ENCODE results near the gene RUNX1. TPM values are rescaled to one million over a fixed set of nuclear protein-coding genes. Genes with fewer than 3 reads are reported as not detected.

RUNX1 gene
- total RNA-seq, 1 experiment from 2014 or later, result 86.2 TPM

GRCh38 chr21:34850166-34850690 lies 198.9 kb downstream of the RUNX1 start:
- Mint-ChIP-seq H3K36me3 (ENCODE audit: insufficient read depth, unreplicated experiment) (peaks cover 52% of the 10 kb centered on the region), H3K27ac (ENCODE audit: low read depth, unreplicated experiment) (no peak overlapping the region), H3K27me3 (ENCODE audit: insufficient read depth, unreplicated experiment) (no peaks in the 10 kb centered on the region), H3K4me3 (ENCODE audit: unreplicated experiment) (no peak overlapping the region), H3K9me3 (ENCODE audit: unreplicated experiment) (no peaks in the 10 kb centered on the region), H3K4me1 (ENCODE audit: insufficient read depth, unreplicated experiment) (peaks cover 23% of the 10 kb centered on the region)
- no TSS peak for BruUV-seq (replicated peaks)
- intact Hi-C loops (cut with micrococcal nuclease), result no loop called here
- DNase-seq (ENCODE audit: unreplicated experiment), result no peak
- CTCF ChIA-PET, result interaction anchor here (0.7 to 1.5 kb wide), 2 partner anchors 13 to 35 kb away, joined by 3 read pairs; no protein-coding TSS in a partner anchor
- TF ChIP-seq CTCF (IDR thresholded peaks at IDR 0.05; ENCODE audit: unreplicated experiment), result no peak
- POLR2A ChIA-PET, result interaction anchor here (7.4 to 8.9 kb wide), 3 partner anchors 15 to 42 kb away, joined by 146 to 304 read pairs (median 274); no protein-coding TSS in a partner anchor

GRCh38 chr21:34846601-34847112 lies 202.4 kb downstream of the RUNX1 start:
- CTCF ChIA-PET, result interaction anchor here (0.6 to 3.5 kb wide), 9 partner anchors 8 to 513 kb away, joined by 3 to 22 read pairs (median 3); no protein-coding TSS in a partner anchor
- Mint-ChIP-seq H3K9me3 (ENCODE audit: unreplicated experiment) (no peaks in the 10 kb centered on the region), H3K4me1 (ENCODE audit: insufficient read depth, unreplicated experiment) (peaks cover 47% of the 10 kb centered on the region), H3K36me3 (ENCODE audit: insufficient read depth, unreplicated experiment) (peaks cover 38% of the 10 kb centered on the region), H3K4me3 (ENCODE audit: unreplicated experiment) (peak overlapping the region; percentile 60), H3K27me3 (ENCODE audit: insufficient read depth, unreplicated experiment) (no peaks in the 10 kb centered on the region), H3K27ac (ENCODE audit: low read depth, unreplicated experiment) (peak overlapping the region; percentile 92)
- POLR2A ChIA-PET, result interaction anchor here (0.8 to 8.9 kb wide), 21 partner anchors 9 to 410 kb away, joined by 3 to 304 read pairs (median 8); no protein-coding TSS in a partner anchor
- no peak for TF ChIP-seq CTCF (IDR thresholded peaks at IDR 0.05; ENCODE audit: unreplicated experiment)
- intact Hi-C loops (cut with micrococcal nuclease), result loop anchor here (1.0 to 2.0 kb wide), 3 partner anchors 33 to 101 kb away; no protein-coding TSS in a partner anchor
- peak; percentile 93 for DNase-seq (ENCODE audit: unreplicated experiment)
- BruUV-seq (replicated peaks), result no TSS peak

- POLR2A ChIA-PET, result interaction anchor here (0.5 to 8.9 kb wide), 29 partner anchors 9 to 1301 kb away, joined by 3 to 304 read pairs (median 7); no protein-coding TSS in a partner anchor
- CTCF ChIA-PET, result interaction anchor here (0.5 to 3.5 kb wide), 14 partner anchors 9 to 554 kb away, joined by 3 to 22 read pairs (median 3); no protein-coding TSS in a partner anchor
- Mint-ChIP-seq H3K27ac (ENCODE audit: low read depth, unreplicated experiment) (peak overlapping the region; percentile 92), H3K4me1 (ENCODE audit: insufficient read depth, unreplicated experiment) (peaks cover 47% of the 10 kb centered on the region), H3K36me3 (ENCODE audit: insufficient read depth, unreplicated experiment) (peaks cover 29% of the 10 kb centered on the region), H3K9me3 (ENCODE audit: unreplicated experiment) (no peaks in the 10 kb centered on the region), H3K4me3 (ENCODE audit: unreplicated experiment) (peak overlapping the region; percentile 60), H3K27me3 (ENCODE audit: insufficient read depth, unreplicated experiment) (no peaks in the 10 kb centered on the region)
- peak; percentile 94 for DNase-seq (ENCODE audit: unreplicated experiment)
- BruUV-seq (replicated peaks), result no TSS peak
- intact Hi-C loops (cut with micrococcal nuclease), result loop anchor here (1.0 to 2.0 kb wide), 5 partner anchors 32 to 153 kb away; no protein-coding TSS in a partner anchor
- no peak for TF ChIP-seq CTCF (IDR thresholded peaks at IDR 0.05; ENCODE audit: unreplicated experiment)
These were observed 203.3 kb downstream of the RUNX1 start for GRCh38 chr21:34845521-34846451.
